ENCODE data around the gene TMA7. TPM values are rescaled to one million over a fixed set of nuclear protein-coding genes. Genes with fewer than 3 reads are reported as not detected.

TMA7 gene
- total and polyA plus RNA-seq, 9 of the 15 experiments (the other 6 are each of a cell fraction or from before 2014, with no cell fraction given) = 209 to 1,003 (median 486) TPM

DNA sequence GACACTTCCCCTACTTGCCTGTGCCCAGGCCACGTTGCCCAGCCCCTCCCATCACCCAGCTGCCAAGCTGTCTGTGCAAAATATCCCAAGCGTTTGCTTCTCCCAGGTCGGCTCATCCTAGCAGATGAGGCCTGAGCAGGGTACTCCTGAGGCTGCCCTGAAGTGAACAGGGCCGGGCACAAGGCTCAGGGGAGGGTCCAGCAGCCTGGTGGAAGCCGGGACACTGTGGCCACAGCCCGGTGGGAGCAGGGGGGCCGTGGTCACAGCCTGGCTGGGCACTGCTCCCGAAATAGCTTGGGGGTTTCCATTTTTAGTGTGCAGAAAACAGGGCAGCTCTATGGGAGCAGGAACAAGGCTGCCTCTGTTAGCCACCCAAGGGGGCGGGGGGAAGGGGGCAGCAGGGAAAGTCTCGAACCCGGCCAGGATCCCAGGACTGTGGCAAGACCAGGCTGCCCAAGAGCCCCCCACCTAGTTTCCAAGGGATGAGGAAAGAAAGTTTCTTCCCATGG is 13.6 kb upstream of the TMA7 start:
- BruUV-seq (replicated peaks) = no TSS peak
- DNase-seq (ENCODE audit: extremely low read depth in 1 of 4, low spot score in 3 of 4) = no peak
- no peak overlapping the region for H3K4me3 ChIP-seq

DNA sequence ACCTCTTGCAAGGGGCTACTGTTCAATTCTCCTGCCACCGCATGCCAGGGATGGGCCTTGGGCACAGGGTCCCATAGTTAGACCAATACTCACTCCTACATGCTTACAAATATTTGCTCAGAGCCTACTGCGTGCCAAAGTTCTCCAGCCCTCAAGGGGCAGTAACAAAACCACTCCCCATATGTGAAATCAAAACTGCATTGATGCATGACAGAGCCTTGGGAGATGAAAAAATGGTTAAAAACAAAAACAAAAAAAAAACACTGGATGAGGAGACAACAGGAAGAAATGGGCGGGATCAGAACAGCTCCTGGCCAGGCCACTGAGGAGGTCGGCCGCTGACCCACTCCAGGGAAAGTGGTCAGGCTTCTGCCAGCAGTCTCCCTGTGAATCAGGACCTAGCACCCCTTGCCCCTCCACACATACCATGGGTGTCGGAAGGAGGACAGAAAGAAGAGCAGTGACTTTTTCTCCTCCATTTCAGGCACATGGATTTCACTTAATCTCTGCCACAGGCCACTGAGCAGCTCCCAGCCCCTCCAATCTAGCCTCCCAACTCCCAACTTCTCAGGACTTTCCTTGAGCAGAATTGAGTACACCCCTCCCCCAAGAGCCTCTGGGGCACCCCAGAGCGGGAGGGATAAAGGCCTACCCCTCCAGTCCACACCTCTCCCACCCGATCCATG is 13.0 kb upstream of the TMA7 start:
- FAIRE-seq (no peak), ATAC-seq (no peak), DNase-seq (ENCODE audit: extremely low read depth in 1 of 4, low spot score in 3 of 4) (no peak)
- WGBS (ENCODE audit: insufficient coverage, low coverage, missing lambda C conversion rate) = 61% methylated on average over 5 of the region's 8 CpGs
- intact Hi-C loops (cut with micrococcal nuclease) (no loop called here), in situ Hi-C loops (cut with MboI) (no loop called here)
- Histone ChIP-seq H3K9ac (ENCODE audit: insufficient read depth in 1 of 2, low read depth in 2 of 2, low read length in 2 of 2) (no peak overlapping the region), H3K9me1 (ENCODE audit: control insufficient read depth, insufficient read depth, low read length) (no peaks in the 10 kb centered on the region), H3K9me3 (replicated peaks; ENCODE audit: control insufficient read depth, insufficient read depth, low read depth, low read length) (no peaks in the 10 kb centered on the region), H3K4me1 (replicated peaks in 1 of 2; ENCODE audit: control insufficient read depth in 2 of 2, insufficient read depth in 2 of 2, low read length in 2 of 2) (peaks cover 3 to 47% of the 10 kb centered on the region in 2 experiments; a peak in 4 of 5 replicates), H3K4me2 (ENCODE audit: insufficient read depth, low read length) (no peak overlapping the region), H3K79me2 (ENCODE audit: control insufficient read depth, insufficient read depth, low read length) (no peaks in the 10 kb centered on the region; the same call in 2 of the 3 replicates), H4K20me1 (replicated peaks; ENCODE audit: control insufficient read depth, insufficient read depth, low read length) (no peaks in the 10 kb centered on the region), H2AFZ (ENCODE audit: low read depth, low read length) (no peak overlapping the region), H3K4me3 (no peak overlapping the region), H3K36me3 (ENCODE audit: control insufficient read depth, insufficient read depth, low read length) (peaks cover 5% of the 10 kb centered on the region; the same call in 2 of the 3 replicates), H3K27me3 (ENCODE audit: control insufficient read depth in 2 of 2, insufficient read depth in 2 of 2, low read length in 2 of 2) (no peaks in the 10 kb centered on the region), H3K27ac (ENCODE audit: extremely low read depth, low read depth, low read length) (no peak overlapping the region)
- CTCF ChIA-PET (ENCODE audit: low intra/inter-chr PET ratio) = no interaction called here
- no TSS peak for BruUV-seq (replicated peaks)
- no peak for TF ChIP-seq BDP1 (IDR thresholded peaks at IDR 0.05; ENCODE audit: insufficient read depth, insufficient read length)
- no peak for TF ChIP-seq ZNF57 (CRISPR knock-in tag; IDR thresholded peaks at IDR 0.05)
- no peak for TF ChIP-seq POLR2B (IDR thresholded peaks at IDR 0.05; ENCODE audit: low read depth, partially characterized antibody)
- no peak for TF ChIP-seq HSF4 (CRISPR knock-in tag; IDR thresholded peaks at IDR 0.05; ENCODE audit: borderline replicate concordance)
- TF ChIP-seq ZNF408 (CRISPR knock-in tag; IDR thresholded peaks at IDR 0.05; ENCODE audit: low read depth) = no peak
- TF ChIP-seq E2F3 (CRISPR knock-in tag; IDR thresholded peaks at IDR 0.05) = no peak
- no peak for TF ChIP-seq NFIX (CRISPR knock-in tag; IDR thresholded peaks at IDR 0.05; ENCODE audit: low read depth)
- TF ChIP-seq, protein P1, sequence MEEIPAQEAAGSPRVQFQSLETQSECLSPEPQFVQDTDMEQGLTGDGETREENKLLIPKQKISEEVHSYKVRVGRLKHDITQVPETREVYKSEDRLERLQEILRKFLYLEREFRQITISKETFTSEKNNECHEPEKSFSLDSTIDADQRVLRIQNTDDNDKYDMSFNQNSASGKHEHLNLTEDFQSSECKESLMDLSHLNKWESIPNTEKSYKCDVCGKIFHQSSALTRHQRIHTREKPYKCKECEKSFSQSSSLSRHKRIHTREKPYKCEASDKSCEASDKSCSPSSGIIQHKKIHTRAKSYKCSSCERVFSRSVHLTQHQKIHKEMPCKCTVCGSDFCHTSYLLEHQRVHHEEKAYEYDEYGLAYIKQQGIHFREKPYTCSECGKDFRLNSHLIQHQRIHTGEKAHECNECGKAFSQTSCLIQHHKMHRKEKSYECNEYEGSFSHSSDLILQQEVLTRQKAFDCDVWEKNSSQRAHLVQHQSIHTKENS (CRISPR knock-in tag; IDR thresholded peaks at IDR 0.05) = no peak
- TF ChIP-seq ELF4 (CRISPR knock-in tag; IDR thresholded peaks at IDR 0.05) = no peak
- TF ChIP-seq FOXJ3 (CRISPR knock-in tag; IDR thresholded peaks at IDR 0.05) = no peak
- POLR2A ChIA-PET = interaction anchor here (0.6 kb wide), 1 partner anchor 22 kb away, joined by 3 read pairs; no protein-coding TSS in a partner anchor

More for the DNA sequence above, 13.6 kb upstream of the TMA7 start:
- Histone ChIP-seq H3K27ac (ENCODE audit: extremely low read depth, low read depth, low read length) (no peak overlapping the region), H3K79me2 (ENCODE audit: control insufficient read depth, insufficient read depth, low read length) (no peaks in the 10 kb centered on the region; the same call in 2 of the 3 replicates), H3K9ac (ENCODE audit: insufficient read depth in 1 of 2, low read depth in 2 of 2, low read length in 2 of 2) (peak overlapping the region in 1 of 2 experiments; percentile 68; a peak in 2 of 4 replicates), H3K9me3 (replicated peaks; ENCODE audit: control insufficient read depth, insufficient read depth, low read depth, low read length) (no peaks in the 10 kb centered on the region), H3K9me1 (ENCODE audit: control insufficient read depth, insufficient read depth, low read length) (no peaks in the 10 kb centered on the region), H3K4me2 (ENCODE audit: insufficient read depth, low read length) (no peak overlapping the region), H2AFZ (ENCODE audit: low read depth, low read length) (no peak overlapping the region), H3K36me3 (ENCODE audit: control insufficient read depth, insufficient read depth, low read length) (no peaks in the 10 kb centered on the region), H4K20me1 (replicated peaks; ENCODE audit: control insufficient read depth, insufficient read depth, low read length) (no peaks in the 10 kb centered on the region), H3K27me3 (ENCODE audit: control insufficient read depth in 2 of 2, insufficient read depth in 2 of 2, low read length in 2 of 2) (no peaks in the 10 kb centered on the region), H3K4me1 (replicated peaks in 1 of 2; ENCODE audit: control insufficient read depth in 2 of 2, insufficient read depth in 2 of 2, low read length in 2 of 2) (peaks cover 3 to 47% of the 10 kb centered on the region in 2 experiments; a peak in 4 of 5 replicates)
- WGBS (ENCODE audit: insufficient coverage, low coverage, missing lambda C conversion rate) = 54% methylated on average over 8 of the region's 11 CpGs
- intact Hi-C loops (cut with micrococcal nuclease) = no loop called here
- in situ Hi-C loops (cut with MboI) = no loop called here
- POLR2A ChIA-PET = interaction anchor here (0.6 kb wide), 2 partner anchors 21 to 34 kb away, joined by 3 to 4 read pairs; no protein-coding TSS in a partner anchor
- CTCF ChIA-PET (ENCODE audit: low intra/inter-chr PET ratio) = no interaction called here
- TF ChIP-seq RBM22 (IDR thresholded peaks at IDR 0.05; ENCODE audit: low read depth, low read length, poor library complexity, severe bottlenecking) = no peak
- TF ChIP-seq HDAC3 (IDR thresholded peaks at IDR 0.05; ENCODE audit: borderline replicate concordance, partially characterized antibody) = no peak
- TF ChIP-seq NR2C1 (IDR thresholded peaks at IDR 0.05) = no peak
- TF ChIP-seq NR2C1 (tag; IDR thresholded peaks at IDR 0.05) = no peak
- ATAC-seq = no peak
- no peak for FAIRE-seq

All from K562 (cell line).